Type B pancreatic cell (in vitro differentiated cells): ENCODE results near the gene ATF7IP. TPM values are rescaled to one million over a fixed set of nuclear protein-coding genes. Genes with fewer than 3 reads are reported as not detected.

Source experiments
- DNase-seq: peaks from one replicate; pipeline ENCODE4 v3.0.0; 2021; ENCODE audit warnings: mixed read lengths; ENCODE audit not compliant: unreplicated experiment; ENCODE audit errors: extremely low spot score
- H3K27ac Mint-ChIP-seq: 2 replicates; pipeline ENCODE4 v1.8.0; 2021; ENCODE audit warnings: mild to moderate bottlenecking, mixed read lengths
- H3K27me3 Mint-ChIP-seq: 2 replicates; pipeline ENCODE4 v1.8.0; 2021; ENCODE audit warnings: mixed read lengths
- H3K36me3 Mint-ChIP-seq: 2 replicates; pipeline ENCODE4 v1.8.0; 2021; ENCODE audit warnings: mixed read lengths
- H3K4me1 Mint-ChIP-seq: one replicate; pipeline ENCODE4 v1.8.0; 2021; ENCODE audit warnings: mixed read lengths; ENCODE audit not compliant: unreplicated experiment
- H3K4me3 Mint-ChIP-seq: 2 replicates; pipeline ENCODE4 v1.8.0; 2021; ENCODE audit warnings: mild to moderate bottlenecking, mixed read lengths
- H3K9me3 Mint-ChIP-seq: 2 replicates; pipeline ENCODE4 v1.8.0; 2021; ENCODE audit warnings: mixed read lengths
- CTCF ChIP-seq: fragments of 200-600 bp; sonication (generic); conservative IDR thresholded peaks from 2 replicates; pipeline ENCODE4 v1.5.0; 2021; ENCODE audit warnings: antibody characterized with exemption, mild to moderate bottlenecking
- total RNA-seq: library from RNA; stranded (reverse); gene quantifications from 2 replicates; pipeline ENCODE4 v1.2.1, GENCODE V29; 2021; ENCODE audit warnings: low replicate concordance

The ATF7IP gene
- total RNA-seq, 1 donor from 2014 or later = 102 TPM

DNA sequence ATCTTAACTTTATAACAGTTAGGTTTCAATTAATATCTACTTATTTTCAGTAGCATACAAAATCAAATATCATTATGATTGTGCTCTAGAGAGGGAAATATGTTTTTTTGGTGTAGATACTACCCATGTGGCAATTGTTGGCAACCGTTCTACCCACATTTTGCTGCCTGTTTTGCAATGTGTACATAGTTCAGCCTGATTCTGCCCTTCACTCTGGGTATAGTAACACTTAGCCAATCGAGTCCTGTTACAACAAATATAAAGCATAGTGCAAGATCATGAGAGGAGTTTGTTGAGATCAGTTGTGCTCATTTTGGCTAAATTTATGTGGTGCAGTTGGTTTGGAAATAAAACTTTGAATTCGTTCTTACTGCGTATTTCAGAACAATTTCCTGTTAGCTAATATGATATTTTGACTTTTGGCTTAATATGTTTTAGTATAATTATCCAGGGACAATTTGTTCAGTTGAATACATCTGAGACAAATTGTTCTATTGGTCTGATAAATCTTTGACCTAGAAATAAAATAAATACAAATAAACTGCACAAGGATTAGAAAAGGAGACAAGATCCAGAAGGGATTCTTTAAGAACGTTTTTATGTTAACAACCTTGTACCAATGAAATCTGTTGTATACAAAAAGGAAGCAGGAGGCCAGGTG, 76.9 kb downstream of the ATF7IP start:
- H3K4me1 Mint-ChIP-seq = no peaks in the 10 kb centered on the region
- H3K27ac Mint-ChIP-seq = no peak overlapping the region
- H3K4me3 Mint-ChIP-seq = no peak overlapping the region
- H3K9me3 Mint-ChIP-seq = no peaks in the 10 kb centered on the region
- no peaks in the 10 kb centered on the region for H3K27me3 Mint-ChIP-seq
- H3K36me3 Mint-ChIP-seq = peaks cover 57% of the 10 kb centered on the region
- no peak for TF ChIP-seq CTCF
- no peak for DNase-seq

- peaks cover 59% of the 10 kb centered on the region for H3K36me3 Mint-ChIP-seq
- H3K9me3 Mint-ChIP-seq = no peaks in the 10 kb centered on the region
- no peak overlapping the region for H3K27ac Mint-ChIP-seq
- no peak overlapping the region for H3K4me3 Mint-ChIP-seq
- H3K4me1 Mint-ChIP-seq = no peaks in the 10 kb centered on the region
- TF ChIP-seq CTCF = no peak
- no peak for DNase-seq
- H3K27me3 Mint-ChIP-seq = no peaks in the 10 kb centered on the region
Observed at GRCh38 chr12:14443531-14443930, 78.0 kb downstream of the ATF7IP start.

GRCh38 chr12:14450479-14450878, 85.0 kb downstream of the ATF7IP start:
- no peak overlapping the region for H3K4me3 Mint-ChIP-seq
- DNase-seq = no peak
- no peaks in the 10 kb centered on the region for H3K9me3 Mint-ChIP-seq
- no peak for TF ChIP-seq CTCF
- no peaks in the 10 kb centered on the region for H3K4me1 Mint-ChIP-seq
- H3K27ac Mint-ChIP-seq = no peak overlapping the region
- peaks cover 74% of the 10 kb centered on the region for H3K36me3 Mint-ChIP-seq
- no peaks in the 10 kb centered on the region for H3K27me3 Mint-ChIP-seq

DNA sequence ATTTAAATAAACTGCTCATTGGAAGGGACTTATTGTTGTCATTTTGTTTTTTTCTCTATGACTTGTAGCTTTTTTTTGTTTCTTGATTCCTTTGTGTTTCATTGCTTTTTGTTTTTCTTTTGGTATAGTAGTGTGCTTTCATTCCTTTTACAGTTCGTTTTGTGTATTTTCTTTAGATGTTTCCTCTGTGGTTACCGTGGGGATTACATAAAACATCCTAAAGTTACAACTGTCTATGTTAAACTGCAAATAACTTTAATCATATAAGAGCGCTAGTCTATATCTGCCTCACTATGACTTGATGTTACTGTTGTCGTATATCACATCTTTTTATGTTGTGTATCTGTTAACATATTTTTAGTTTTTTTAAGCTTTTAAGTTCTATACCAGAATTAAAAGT, 86.9 kb downstream of the ATF7IP start:
- Mint-ChIP-seq H3K4me3 (no peak overlapping the region), H3K9me3 (no peaks in the 10 kb centered on the region), H3K27ac (no peak overlapping the region), H3K36me3 (peaks cover 81% of the 10 kb centered on the region), H3K4me1 (no peaks in the 10 kb centered on the region), H3K27me3 (no peaks in the 10 kb centered on the region)
- DNase-seq = no peak
- no peak for TF ChIP-seq CTCF

DNA sequence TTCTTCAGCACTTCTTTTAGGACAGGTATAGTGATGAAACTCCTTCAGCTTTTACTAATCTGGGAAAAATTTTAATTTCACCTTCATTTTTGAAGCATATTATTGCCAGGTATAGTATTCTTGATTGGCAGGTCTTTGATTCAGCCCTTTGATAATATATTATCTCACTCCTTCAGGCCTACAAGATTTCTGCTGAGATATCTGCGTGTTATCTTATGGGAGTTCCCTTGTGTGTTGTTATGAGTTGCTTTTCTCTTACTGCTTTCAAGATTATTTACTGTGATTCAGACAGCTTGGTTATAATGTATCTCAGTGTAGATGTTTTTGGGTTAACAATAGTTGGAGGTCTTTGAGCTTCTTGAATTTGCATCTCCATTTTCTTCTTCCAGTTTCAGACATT, 87.4 kb downstream of the ATF7IP start:
- TF ChIP-seq CTCF = no peak
- DNase-seq = no peak
- Mint-ChIP-seq H3K9me3 (no peaks in the 10 kb centered on the region), H3K27me3 (no peaks in the 10 kb centered on the region), H3K4me1 (no peaks in the 10 kb centered on the region), H3K27ac (no peak overlapping the region), H3K36me3 (peaks cover 76% of the 10 kb centered on the region), H3K4me3 (no peak overlapping the region)
